Activated naive CD4-positive, alpha-beta T cell treated with anti-CD3 and anti-CD28 coated beads, Interleukin-2, amount 50 U/mL, for 16 hours (primary cell): ENCODE results near the gene BAZ2B.
"Not testable (repeated sequence)": the region's sequence is repeated elsewhere in the genome, so short reads cannot be mapped to it uniquely, and the experiment has no call there.

Experiments
- DNase-seq: peaks from one replicate; pipeline ENCODE4 v3.0.0-alpha.2; 2020

The BAZ2B gene

DNA sequence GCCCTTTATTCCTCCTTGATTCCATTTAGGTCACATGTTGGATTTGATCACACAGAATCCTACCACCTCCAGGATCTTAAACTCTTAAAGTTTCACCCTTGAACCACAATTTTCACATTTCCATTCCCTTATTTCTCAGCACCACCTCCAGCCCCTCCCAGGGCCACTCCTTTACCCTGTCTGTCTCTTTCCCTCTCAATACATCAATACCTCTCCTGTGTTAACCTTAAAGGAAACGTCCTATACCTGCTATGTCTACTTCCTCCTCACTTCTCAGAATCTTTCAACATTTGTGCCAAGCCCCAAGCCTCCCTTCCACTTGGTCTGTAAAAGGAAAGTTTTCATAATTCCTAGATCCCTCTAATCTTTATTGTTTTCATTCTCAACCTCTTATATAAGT is 158.8 kb downstream of the BAZ2B start:
- DNase-seq: no peak

DNA sequence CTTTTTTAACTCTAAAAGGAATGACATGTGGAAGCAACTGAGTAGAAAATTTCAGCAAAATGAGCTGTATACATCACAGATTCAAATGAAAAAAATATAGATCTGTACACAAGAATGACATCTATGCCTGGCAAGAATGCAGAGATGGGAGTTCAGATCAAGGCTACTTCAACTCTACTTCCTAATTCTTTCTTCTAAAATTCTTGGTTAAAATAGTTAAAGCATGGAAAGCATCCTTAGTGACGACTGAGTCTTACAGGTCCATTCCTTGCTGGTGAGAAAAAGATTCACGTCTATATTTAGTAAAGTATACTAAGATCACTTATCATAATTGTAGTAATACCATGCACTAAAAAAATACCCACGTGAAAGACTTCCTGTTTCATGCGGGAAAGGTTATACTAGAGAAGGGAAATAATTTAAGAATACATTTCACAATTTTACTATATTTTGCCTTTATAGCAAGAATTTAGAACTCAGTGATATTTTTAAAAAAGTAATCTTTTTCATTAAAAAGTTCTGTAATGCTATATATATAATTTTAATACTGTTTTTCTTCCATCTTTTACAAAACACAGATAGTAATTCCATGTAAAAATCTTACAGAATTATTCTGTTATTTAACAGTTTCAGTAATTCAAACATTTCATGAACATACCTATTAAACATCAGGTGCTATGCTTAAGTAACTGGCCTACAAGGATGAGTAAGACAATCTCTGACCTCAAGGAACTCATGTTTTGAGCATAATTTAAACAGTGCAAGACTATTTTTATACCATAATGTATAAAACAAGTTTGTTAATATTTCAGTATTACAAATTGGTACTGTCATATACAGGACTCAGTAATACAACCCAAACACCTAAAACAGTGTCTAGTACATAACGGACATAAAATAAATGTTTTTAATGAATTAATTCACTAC is 159.6 kb downstream of the BAZ2B start:
- no peak for DNase-seq

DNA sequence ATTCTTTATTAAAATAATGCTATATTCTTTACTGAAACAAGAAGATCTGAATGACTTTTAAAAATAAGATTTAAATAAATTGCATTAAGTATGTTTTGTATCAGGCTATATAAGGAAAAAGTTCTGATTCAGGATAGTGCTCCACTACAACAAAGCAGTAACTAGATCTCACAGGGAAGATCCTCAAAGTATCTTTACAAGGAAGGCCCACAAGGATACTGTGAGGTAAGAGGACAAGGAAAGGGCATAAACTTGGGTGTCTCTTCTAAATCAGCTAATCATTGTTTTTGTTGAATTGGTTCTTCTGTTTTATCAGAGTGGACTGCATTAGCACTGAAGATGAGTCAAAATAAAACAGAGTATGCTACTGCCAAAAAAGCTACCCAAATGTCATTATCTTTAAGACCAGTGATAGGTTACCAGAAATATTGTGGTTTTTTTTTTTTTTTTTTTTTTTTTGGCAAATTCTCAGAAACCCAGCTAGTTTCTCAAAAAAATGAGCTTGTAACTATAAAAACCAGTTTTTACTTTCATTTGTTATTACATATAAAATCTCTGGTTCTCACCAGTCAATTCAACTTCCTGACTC is 160.9 kb downstream of the BAZ2B start:
- DNase-seq: no peak

DNA sequence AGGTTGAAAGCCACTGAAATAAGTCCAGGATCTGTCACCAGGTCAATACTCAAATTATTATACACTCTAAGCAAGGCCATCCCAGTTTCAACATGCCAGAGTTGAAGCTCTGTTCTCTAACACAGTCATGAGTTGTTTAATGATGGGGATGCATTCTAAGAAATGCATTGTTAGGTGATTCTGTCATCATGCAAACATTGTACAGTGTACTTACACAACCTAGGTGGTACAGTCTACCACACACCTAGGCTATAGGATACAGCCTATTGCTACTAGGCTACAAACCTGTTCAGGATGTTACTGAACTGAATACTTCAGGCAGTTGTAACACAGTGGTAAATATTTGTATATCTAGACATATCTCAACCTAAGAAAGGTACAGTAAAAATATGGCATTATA is 162.2 kb downstream of the BAZ2B start:
- DNase-seq: no peak

DNA sequence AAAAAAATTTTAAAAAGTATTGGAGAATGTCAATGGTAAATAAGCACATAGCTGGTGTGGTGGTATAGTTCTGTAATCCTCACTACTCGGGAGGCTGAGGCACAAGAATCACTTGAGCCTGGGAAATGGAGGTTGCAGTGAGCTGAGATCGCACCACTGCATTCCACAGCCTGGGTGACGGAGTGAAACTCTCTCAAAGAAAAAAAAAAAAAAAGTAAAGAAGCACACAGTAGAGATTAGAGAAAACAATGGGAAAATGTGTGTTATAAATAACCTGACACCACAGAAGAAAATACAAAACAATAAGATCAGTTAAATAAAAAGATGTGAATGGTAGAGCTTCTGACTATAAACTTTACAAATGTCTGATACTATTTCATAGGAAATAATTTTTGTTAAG is 166.2 kb downstream of the BAZ2B start:
- no peak for DNase-seq

DNA sequence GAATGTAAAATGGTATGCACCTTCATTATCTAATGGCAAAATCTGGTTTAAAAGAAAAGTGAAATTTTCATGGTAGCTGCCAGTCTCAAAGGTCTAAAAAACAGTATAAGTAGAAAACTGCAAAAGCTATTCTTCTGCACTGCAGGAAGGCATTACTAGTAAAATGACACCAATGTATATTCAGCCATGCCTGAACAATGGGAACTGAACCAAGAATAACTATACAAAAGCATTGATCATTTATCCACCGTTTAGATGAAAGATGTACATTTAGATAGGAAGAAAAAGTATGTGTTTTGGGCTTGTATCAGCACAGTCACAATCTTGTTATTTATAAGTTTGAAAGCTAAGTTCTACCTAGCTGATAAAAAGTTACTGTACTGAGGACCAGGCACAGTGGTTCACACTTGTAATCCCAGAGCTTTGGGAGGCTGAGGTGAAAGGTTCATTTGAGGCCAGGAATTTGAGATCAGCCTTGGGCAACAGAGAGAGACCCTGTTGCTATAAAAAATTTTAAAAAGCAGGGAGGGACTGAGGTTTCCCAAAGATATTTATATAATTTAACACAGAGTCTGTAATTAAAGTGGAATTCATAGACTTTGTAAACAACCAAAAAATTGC is 166.7 kb downstream of the BAZ2B start:
- no peak for DNase-seq

DNA sequence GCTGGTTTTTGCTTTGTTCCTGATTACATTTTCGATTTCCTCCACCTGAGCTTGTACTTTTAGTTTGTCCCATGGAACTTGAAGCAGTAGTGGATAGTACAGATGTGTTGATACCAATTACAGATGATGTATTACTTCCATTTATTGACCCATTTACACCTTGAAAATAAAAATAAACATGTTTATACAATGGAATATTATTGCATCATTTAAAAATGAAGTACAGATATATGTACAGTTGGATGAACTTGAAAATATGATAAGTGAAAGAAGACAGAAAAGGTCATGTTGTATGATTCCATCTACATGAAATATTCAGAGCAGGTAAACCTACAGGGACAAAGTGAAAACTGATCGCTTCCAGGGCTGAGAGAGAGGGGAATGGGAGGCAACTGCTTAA is 169.5 kb downstream of the BAZ2B start:
- no peak for DNase-seq

DNA sequence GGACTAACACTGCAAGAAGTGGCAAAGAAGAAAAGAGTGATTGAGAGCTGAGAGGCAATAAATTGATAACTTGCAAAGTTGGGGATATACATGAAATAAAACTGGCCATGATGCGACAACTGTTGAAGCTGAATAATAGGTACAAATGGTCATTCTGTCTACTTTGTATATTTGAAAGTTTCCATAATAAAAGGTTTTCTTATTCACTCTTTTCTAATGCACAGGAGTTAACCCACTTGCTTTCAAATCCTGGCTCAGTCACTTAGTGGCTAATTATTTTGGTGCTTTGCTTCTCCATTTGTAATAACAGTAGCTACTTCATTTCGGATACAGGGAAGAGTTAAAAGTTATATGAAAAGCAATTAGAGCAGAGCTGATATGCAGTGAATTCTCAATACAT is 170.1 kb downstream of the BAZ2B start:
- no peak for DNase-seq

DNA sequence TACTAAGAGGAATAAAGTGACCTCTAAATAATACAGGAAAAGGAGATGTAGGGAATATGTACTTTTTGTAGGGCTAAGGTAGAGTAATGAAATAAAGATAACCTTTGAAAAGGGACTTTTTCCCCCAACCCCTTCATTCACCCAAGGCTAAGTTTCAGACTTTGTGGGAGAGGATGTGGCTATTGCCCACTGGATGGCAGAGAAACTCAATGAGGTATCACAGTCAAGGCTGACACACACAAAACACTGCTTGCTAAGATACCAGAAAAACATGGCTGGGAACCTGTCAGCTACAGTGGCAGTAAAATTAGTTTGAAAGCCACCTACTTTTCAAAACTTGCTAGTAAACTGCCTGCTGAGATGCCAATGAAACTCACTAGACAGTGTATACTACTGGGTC is 171.0 kb downstream of the BAZ2B start:
- no peak for DNase-seq

DNA sequence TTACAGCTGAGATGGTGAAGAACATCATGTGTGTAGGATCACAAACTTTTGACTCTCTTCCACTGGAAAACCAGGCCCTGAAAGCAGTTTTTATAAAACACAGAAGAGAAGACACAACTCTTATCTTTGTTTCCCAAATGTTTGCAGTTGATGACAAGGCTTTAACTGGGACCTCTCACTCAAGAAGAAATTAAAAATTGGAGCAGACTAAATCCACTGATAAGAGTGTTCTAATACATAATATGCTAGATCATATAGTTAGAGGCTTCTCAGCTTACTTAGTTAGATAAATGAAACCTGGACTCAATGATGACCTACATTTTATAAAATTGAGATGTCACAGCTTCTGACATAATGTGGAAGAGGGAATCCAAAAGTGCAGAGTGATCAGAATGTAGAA is 171.6 kb downstream of the BAZ2B start:
- DNase-seq: no peak

DNA sequence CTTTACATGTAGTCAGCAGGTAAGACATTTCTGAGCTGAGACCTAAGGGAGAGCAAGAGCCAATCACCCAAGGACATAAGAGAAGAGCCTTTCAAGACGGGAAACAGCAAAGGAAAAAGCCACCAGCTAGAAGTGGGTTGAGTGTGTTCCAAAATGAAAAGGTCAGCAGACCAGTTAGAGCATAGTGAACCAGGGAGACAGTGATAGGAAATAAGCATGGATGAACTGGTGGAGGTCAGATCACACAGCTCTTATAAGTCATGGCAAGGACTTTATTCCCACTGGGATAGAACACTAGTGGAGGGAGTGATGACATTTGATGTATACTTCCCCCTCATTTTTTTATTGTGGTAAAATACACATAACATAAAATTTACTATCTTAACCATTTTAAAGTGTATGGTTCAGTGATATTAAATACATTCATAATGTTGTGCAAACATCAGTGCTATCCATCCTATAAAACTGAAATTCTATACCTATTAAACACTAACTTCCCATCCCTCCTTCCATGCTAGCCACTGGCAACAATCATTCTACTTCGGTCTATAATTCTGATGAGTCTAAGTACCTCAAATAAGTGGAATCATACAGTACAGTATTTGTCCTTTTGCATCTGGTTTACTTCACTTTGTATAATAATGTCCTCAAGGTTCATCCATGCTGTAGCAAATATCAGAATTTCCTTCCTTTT is 174.0 kb downstream of the BAZ2B start:
- DNase-seq: no peak

DNA sequence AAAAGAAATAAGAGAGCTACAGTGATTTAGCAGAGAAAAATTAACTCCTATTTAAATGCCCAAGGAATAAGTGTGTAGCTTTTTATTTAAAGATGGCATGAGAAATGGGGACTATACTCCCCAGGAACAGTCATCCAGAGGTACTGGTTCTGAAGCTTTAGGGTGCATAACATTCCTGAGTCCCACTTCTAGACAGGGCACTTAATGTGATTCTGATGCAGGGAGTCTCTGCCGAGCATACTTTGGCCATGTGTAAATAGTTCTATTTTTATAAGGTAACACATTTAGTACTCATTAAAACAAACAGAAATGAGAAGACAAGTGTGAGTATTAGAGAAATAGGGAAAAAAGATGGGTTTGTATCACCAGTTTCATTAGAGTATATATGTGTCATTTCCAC is 175.2 kb downstream of the BAZ2B start:
- no peak for DNase-seq

DNA sequence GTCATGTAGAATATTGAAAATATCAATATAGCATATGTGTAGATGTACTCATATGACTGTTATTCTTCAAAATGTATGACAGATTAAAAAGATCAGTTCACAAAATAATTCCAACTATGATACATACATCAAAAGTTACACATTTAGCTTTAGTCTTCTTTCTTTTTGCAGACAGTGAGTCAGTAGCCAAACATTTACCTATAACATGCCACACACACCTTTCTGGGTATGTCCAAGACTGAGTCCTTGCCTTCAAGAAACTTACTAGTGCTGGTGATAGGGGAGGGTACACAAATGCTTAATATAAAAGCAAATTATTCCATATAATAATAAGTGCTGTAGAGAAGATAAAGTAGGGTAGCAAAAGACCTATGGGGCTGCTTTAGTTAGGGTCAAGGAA is 176.9 kb downstream of the BAZ2B start:
- DNase-seq: no peak

DNA sequence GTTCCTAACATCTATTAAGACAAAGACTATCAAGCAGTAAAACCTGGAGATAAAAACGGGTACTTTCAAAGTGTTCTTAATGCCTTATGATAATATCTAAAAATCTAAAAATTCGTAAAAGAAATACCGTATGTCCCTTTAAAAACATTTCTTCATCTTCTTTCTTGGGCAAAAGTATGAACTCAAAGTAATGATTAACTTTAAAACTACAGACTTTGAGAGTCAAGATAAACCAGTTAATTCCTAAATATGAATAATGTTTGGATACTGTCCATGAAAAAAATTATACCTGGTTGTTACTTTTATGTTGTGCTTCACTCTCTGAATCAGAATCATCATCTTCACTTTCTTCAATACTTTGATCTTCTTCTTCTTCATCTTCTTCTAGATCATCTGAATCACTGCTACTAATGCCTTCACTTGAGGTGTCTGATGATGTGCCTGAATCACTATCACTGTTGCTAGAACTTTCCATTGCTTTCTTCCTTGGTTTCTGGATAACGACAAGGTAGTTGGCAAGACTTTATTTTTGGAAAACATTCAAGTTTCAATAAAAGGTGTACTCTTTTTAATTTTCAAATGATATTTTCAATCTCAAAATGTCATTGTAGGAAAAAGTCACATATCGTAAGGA is 177.5 kb downstream of the BAZ2B start:
- DNase-seq: no peak

DNA sequence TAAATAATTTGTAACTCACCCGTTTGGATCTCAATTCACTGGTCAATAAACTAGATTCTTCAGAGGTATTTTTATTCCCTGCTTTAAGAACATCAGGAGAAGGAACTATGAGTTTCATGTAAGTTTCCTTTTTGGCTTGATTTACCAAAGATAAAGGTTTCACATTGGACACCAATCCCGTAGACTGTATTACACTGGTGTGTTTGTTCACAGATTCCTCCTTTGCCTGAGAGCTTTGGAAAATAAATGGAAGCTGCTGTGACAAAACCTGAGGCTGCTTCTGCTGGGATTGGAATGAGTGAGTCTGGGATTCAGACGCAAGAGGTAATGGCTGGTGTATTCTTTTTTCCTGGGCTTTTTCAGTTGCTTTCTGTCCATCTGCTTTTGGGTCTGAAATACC is 178.1 kb downstream of the BAZ2B start:
- DNase-seq: no peak

DNA sequence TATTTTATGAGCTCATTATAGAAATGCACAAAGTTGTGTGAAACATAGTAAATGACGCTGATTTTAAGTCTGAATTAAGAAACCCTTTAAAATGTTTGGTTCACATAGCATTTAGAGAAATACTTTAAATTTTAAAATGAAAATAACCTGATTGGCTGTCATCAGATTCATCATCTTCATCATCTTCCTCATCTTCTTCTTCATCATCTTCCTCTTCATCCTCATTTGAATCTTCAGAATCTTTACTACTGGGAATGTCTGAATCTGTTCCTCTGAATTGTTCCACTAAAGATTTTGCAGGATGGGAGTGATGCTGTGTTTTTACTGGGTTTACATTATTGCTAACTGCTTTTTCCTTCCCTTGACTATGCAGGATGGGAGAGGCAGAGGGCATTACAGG is 183.7 kb downstream of the BAZ2B start:
- no peak for DNase-seq

DNA sequence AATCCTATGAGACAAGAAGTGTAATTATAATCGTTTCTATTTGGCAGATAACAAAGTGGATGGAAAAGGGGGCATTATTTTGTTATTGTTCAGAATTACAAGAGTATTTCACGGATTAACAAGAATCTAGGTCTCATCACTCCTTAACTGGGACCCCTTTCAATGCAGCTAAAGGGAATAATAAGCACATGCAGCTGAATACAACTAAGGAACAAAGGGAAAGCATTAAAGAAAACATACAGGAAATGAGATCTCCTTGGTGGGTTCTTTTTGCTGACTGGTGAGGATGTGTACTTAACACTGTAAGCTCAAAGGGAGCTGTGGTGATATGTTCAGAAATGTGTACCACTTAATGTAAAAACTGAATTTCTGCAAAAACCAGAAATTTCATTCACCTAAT is 189.3 kb downstream of the BAZ2B start:
- DNase-seq: no peak

DNA sequence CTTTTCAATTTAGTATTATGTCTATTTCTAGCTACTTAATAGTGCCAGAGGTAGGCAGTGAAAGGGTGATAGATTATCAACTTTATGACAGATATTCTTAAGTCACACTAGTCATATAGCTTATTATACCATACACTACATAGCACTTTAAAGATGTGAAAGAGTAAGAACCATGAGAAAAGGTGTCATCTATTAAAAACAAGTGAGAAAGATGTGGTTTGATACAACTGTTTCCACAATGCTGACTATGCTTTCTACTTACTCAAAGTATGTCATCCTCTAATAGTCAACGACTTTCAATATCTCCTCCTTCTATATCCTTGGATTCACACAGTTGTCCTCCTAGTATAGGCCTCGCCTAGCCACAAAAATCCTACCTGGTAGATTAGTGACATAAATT is 196.9 kb downstream of the BAZ2B start:
- no peak for DNase-seq

DNA sequence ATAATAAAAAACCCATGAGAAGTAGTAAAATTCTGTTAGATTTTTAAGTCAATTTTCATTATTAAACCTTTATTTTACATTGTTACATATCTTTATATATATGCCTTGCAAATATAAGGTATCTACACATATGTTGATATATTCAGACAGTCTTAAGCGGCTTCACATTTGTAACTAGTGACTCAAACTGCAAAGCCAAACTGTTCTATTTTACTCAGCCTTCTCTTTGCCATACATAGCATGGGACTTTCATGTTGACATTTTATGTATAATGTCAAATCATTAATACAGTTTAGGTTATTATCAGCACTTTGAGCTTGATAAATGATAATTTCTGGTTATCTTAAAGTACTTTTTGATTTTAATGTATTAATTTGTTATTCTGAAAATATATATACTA is 204.9 kb downstream of the BAZ2B start:
- no peak for DNase-seq

DNA sequence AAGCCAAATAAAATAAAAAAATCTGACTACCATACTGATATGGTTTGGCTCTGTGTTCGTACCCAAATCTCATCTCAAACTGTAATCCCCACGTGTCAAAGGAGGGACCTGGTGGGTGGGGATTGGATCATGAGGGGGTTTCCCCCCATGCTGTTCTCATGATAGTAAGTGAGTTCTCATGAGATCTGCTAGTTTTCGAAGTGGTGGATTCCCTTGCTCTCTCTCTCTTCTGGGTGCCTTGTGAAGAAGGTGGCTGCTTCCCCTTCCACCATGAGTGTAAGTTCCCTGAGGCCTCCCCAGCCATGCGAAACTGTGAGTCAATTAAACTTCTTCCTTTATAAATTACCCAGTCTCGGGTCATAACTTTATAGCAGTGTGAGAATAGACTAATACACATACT is 206.1 kb downstream of the BAZ2B start:
- DNase-seq: no peak

DNA sequence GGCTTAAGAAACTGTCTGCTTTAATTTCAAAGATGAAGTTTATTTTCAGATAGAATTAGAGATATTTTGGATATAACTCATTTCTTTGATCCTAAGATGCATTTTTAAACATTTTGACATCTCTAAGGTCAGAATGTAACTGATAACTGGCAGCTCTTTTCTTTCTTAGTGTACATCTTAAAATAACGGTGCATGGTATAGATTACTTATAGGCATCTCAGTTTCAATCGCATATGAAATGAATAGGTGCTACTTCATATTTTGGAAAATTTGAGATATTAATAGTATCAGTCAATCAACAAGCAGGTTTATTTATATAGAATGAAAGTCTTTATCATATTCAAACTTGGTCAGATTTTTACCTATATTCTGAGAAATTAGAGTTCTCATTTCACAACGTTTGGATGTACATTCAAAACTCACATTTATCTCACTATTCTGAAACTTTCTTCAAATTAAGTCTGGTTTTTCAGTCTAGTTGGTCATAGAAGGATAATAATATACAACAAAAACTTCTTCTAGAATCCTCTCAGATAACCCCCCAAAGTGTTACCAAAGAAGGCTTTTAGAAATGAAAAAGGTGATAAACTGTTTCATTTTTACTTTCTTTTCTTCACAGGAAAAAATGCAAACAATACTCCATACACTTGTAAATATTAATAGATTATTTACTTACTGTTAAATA is 207.1 kb downstream of the BAZ2B start:
- no peak for DNase-seq

DNA sequence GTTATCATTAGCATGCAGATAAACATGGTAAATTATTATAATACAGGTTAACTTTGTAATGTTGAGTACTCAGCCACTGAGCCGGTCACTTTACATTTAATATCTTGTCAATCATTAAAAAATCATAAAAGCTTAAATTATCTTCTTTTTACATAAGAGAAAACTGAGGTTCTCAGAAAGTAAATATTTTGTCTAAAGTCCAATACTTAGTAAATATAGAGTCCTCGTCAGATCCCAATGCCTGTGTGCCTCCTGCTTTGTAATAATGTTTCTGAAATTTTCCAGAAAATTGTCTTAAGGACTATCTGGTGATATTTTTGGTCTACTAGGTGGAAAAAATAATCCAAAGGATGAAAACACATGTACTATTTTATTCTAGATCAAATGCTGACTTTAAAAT is 213.6 kb downstream of the BAZ2B start:
- DNase-seq: no peak

DNA sequence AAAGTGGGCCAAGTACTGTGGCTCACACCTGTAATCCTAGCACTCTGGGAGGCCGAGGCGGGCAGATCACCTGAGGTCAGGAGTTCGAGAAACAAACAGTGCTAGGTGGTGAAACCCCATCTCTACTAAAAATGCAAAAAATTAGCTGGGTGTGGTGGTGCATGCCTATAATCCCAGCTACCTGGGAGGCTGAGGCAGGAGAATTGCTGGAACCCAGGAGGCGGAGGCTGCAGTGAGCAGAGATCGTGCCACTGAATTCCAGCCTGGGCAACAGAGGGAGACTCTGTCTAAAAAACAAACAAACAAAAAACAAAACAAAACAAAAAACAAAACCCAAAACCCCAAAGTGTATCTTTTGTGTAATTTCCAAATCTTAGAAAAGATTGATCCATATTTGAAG is 214.2 kb downstream of the BAZ2B start:
- DNase-seq: not testable (repeated sequence)
